SK-N-SH treated with all-trans-retinoic acid at 6 μM for 48 hours (cell line): ENCODE results near the gene ASF1B.

Experiments
- ATAC-seq: fragments of 200-7000 bp; cut with Tn5 transposase; 3 replicates; pipeline ENCODE4 v1.9.1; 2020; ENCODE audit warnings: mild to moderate bottlenecking, moderate library complexity
- ARNTL ChIP-seq: fragments of 450-650 bp; formaldehyde crosslinking; IDR thresholded peaks from 2 replicates; pipeline ENCODE4 v1.5.0; 2020; ENCODE audit warnings: low read depth, mild to moderate bottlenecking, moderate library complexity, borderline replicate concordance
- BACH2 ChIP-seq: fragments of 250-450 bp; sonication (Bioruptor Pico); IDR thresholded peaks from 2 replicates; pipeline ENCODE4 v1.9.0; 2021; ENCODE audit warnings: mild to moderate bottlenecking, borderline replicate concordance
- CSDC2 ChIP-seq: fragments of 250-450 bp; sonication (Bioruptor Pico); IDR thresholded peaks from 2 replicates; pipeline ENCODE4 v1.5.0; 2020; ENCODE audit warnings: mild to moderate bottlenecking, moderate library complexity
- ESRRG ChIP-seq: fragments of 250-450 bp; sonication (Bioruptor Pico); IDR thresholded peaks from 2 replicates; pipeline ENCODE4 v1.6.1; 2021; ENCODE audit warnings: mild to moderate bottlenecking
- GLIS3 ChIP-seq: fragments of 250-450 bp; sonication (Bioruptor Pico); IDR thresholded peaks from 2 replicates; pipeline ENCODE4 v1.5.0; 2020; ENCODE audit warnings: mild to moderate bottlenecking, moderate library complexity
- ISL1 ChIP-seq: fragments of 250-450 bp; sonication (Bioruptor Pico); IDR thresholded peaks from 2 replicates; pipeline ENCODE4 v2.1.2; 2022; ENCODE audit warnings: mild to moderate bottlenecking, moderate library complexity
- OSR1 ChIP-seq: fragments of 250-450 bp; sonication (Bioruptor Pico); IDR thresholded peaks from 2 replicates; pipeline ENCODE4 v1.8.0; 2022; ENCODE audit warnings: moderate library complexity, mild to moderate bottlenecking, inconsistent platforms
- PPARA ChIP-seq: fragments of 250-450 bp; sonication (Bioruptor Pico); IDR thresholded peaks from 2 replicates; pipeline ENCODE4 v1.5.0; 2020; ENCODE audit warnings: mild to moderate bottlenecking, borderline replicate concordance
- RARB ChIP-seq: fragments of 250-450 bp; sonication (Bioruptor Pico); IDR thresholded peaks from 2 replicates; pipeline ENCODE4 v1.8.0; 2021; ENCODE audit warnings: mild to moderate bottlenecking, moderate library complexity
- SNAI2 ChIP-seq: fragments of 250-450 bp; sonication (Bioruptor Pico); IDR thresholded peaks from 2 replicates; pipeline ENCODE4 v1.5.0; 2020; ENCODE audit warnings: mild to moderate bottlenecking, moderate library complexity
- TCF4 ChIP-seq: fragments of 250-450 bp; sonication (Bioruptor Pico); IDR thresholded peaks from 2 replicates; pipeline ENCODE4 v1.8.0; 2021; ENCODE audit warnings: mild to moderate bottlenecking, moderate library complexity, borderline replicate concordance
- TOX ChIP-seq: fragments of 250-450 bp; sonication (Bioruptor Pico); IDR thresholded peaks from 2 replicates; pipeline ENCODE4 v1.8.0; 2021; ENCODE audit warnings: mild to moderate bottlenecking, moderate library complexity, borderline replicate concordance
- ZC3H10 ChIP-seq: fragments of 250-450 bp; sonication (Bioruptor Pico); IDR thresholded peaks from 2 replicates; pipeline ENCODE4 v1.5.1; 2021; ENCODE audit warnings: mild to moderate bottlenecking, moderate library complexity
- ZFP3 ChIP-seq: fragments of 250-450 bp; sonication (Bioruptor Pico); IDR thresholded peaks from 2 replicates; pipeline ENCODE4 v1.5.0; 2020; ENCODE audit warnings: mild to moderate bottlenecking, moderate library complexity
- ZFP30 ChIP-seq: fragments of 450-650 bp; formaldehyde crosslinking; IDR thresholded peaks from 2 replicates; pipeline ENCODE4 v1.5.0; 2022; ENCODE audit warnings: mild to moderate bottlenecking, moderate library complexity
- ZNF565 ChIP-seq: fragments of 450-650 bp; formaldehyde crosslinking; conservative IDR thresholded peaks from 2 replicates; pipeline ENCODE4 v1.5.0; 2020; ENCODE audit warnings: low read depth, mild to moderate bottlenecking, moderate library complexity
- ZNF70 ChIP-seq: fragments of 450-650 bp; formaldehyde crosslinking; IDR thresholded peaks from 2 replicates; pipeline ENCODE4 v1.5.0; 2020; ENCODE audit warnings: mild to moderate bottlenecking, moderate library complexity
- TF ChIP-seq, protein P1 (sequence below): fragments of 250-450 bp; sonication (Bioruptor Pico); IDR thresholded peaks from 2 replicates; pipeline ENCODE4 v1.5.1; 2020; ENCODE audit warnings: low read depth, mild to moderate bottlenecking, moderate library complexity
- TF ChIP-seq, protein P2 (sequence below): fragments of 250-450 bp; sonication (Bioruptor Pico); IDR thresholded peaks from 2 replicates; pipeline ENCODE4 v1.8.0; 2021; ENCODE audit warnings: low read depth, mild to moderate bottlenecking, moderate library complexity, borderline replicate concordance
- TF ChIP-seq, protein P3 (sequence below): fragments of 250-450 bp; sonication (Bioruptor Pico); IDR thresholded peaks from 2 replicates; pipeline ENCODE4 v1.5.1; 2021; ENCODE audit warnings: mild to moderate bottlenecking, moderate library complexity
- TF ChIP-seq, protein P4 (sequence below): fragments of 250-450 bp; sonication (Bioruptor Pico); IDR thresholded peaks from 2 replicates; pipeline ENCODE4 v1.8.0; 2020; ENCODE audit warnings: mild to moderate bottlenecking, moderate library complexity, borderline replicate concordance

The ASF1B gene

DNA sequence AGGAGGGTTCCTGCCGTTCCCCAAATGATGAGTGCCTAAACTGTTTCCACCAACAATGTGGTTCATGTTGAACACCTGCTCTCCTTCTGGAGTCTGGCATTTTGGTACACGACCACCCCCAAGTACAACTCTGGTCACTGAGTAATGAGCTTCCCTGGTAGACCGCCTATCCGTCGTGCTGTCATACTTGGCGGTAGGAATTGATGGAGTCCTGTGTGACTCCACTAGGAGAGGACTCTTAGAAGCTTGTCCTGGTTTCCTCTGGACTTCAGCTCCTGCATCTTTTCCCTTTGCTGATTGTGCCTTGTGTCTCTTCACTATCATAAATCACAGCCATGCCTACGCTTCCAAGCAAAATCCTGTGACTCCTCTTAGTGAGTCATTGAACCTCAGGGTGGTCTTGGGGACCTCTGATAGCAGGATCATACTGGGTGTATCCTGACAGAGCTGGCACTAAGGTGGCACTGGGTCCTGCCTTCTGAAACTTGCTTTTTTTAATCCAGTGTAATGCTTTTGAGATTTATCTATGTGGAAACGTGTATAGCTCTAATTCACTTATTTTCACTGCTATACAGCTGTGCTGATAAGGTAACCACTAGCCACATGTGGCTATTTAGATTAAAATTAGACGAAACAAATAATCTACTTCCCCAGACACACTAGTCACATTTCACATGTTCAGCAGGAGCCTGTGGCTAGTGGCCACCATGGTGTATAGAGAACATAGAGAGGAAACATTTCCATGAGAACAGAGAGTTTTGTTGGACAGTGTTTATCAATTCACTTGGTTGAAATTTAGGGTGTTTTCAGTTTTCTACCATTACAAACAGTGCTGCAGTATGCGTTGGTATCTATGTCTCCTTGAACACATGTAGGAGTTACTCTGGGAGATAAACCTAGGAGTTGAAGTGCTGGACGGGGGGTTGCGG is 6.1 kb upstream of the ASF1B start:
- no peak for ATAC-seq
- TF ChIP-seq BACH2 (CRISPR knock-in tag) (no peak), OSR1 (CRISPR knock-in tag) (no peak), ZC3H10 (CRISPR knock-in tag) (no peak), ZNF565 (CRISPR knock-in tag) (no peak)
- TF ChIP-seq, protein P1, sequence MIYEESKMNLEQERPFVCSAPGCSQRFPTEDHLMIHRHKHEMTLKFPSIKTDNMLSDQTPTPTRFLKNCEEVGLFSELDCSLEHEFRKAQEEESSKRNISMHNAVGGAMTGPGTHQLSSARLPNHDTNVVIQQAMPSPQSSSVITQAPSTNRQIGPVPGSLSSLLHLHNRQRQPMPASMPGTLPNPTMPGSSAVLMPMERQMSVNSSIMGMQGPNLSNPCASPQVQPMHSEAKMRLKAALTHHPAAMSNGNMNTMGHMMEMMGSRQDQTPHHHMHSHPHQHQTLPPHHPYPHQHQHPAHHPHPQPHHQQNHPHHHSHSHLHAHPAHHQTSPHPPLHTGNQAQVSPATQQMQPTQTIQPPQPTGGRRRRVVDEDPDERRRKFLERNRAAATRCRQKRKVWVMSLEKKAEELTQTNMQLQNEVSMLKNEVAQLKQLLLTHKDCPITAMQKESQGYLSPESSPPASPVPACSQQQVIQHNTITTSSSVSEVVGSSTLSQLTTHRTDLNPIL (CRISPR knock-in tag) = no peak

DNA sequence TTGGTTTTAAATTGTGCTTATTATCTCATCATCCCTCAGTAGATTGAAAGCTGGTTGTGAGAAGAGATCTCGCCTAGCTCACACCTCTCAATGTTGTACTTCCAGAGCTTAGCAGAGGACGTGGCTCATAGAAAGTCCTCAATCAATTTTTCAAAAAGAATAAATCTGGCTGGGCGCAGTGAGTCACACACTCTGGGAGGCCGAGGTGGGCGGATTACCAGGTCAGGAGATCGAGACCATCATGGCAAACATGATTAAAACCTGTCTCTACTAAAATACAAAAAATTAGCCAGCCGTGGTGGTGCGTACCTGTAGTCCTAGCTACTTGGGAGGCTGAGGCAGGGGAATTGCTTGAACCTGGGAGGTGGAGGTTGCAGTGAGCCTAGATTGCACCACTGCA is 4.7 kb upstream of the ASF1B start:
- TF ChIP-seq CSDC2 (CRISPR knock-in tag) (no peak), GLIS3 (no peak), PPARA (CRISPR knock-in tag) (no peak), ARNTL (CRISPR knock-in tag) (no peak), ZFP30 (CRISPR knock-in tag) (no peak), BACH2 (CRISPR knock-in tag) (no peak), ESRRG (CRISPR knock-in tag) (no peak), TCF4 (CRISPR knock-in tag) (no peak), ZFP3 (CRISPR knock-in tag) (no peak), ZNF70 (no peak), ISL1 (CRISPR knock-in tag) (no peak), SNAI2 (CRISPR knock-in tag) (no peak), ZC3H10 (CRISPR knock-in tag) (no peak), RARB (CRISPR knock-in tag) (no peak), TOX (CRISPR knock-in tag) (no peak), ZNF565 (CRISPR knock-in tag) (no peak), OSR1 (CRISPR knock-in tag) (no peak)
- TF ChIP-seq, protein P2, sequence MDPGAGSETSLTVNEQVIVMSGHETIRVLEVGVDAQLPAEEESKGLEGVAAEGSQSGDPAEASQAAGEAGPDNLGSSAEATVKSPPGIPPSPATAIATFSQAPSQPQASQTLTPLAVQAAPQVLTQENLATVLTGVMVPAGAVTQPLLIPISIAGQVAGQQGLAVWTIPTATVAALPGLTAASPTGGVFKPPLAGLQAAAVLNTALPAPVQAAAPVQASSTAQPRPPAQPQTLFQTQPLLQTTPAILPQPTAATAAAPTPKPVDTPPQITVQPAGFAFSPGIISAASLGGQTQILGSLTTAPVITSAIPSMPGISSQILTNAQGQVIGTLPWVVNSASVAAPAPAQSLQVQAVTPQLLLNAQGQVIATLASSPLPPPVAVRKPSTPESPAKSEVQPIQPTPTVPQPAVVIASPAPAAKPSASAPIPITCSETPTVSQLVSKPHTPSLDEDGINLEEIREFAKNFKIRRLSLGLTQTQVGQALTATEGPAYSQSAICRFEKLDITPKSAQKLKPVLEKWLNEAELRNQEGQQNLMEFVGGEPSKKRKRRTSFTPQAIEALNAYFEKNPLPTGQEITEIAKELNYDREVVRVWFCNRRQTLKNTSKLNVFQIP (CRISPR knock-in tag) = no peak
- TF ChIP-seq, protein P3, sequence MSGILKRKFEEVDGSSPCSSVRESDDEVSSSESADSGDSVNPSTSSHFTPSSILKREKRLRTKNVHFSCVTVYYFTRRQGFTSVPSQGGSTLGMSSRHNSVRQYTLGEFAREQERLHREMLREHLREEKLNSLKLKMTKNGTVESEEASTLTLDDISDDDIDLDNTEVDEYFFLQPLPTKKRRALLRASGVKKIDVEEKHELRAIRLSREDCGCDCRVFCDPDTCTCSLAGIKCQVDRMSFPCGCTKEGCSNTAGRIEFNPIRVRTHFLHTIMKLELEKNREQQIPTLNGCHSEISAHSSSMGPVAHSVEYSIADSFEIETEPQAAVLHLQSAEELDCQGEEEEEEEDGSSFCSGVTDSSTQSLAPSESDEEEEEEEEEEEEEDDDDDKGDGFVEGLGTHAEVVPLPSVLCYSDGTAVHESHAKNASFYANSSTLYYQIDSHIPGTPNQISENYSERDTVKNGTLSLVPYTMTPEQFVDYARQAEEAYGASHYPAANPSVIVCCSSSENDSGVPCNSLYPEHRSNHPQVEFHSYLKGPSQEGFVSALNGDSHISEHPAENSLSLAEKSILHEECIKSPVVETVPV (CRISPR knock-in tag) = no peak
- TF ChIP-seq, protein P4, sequence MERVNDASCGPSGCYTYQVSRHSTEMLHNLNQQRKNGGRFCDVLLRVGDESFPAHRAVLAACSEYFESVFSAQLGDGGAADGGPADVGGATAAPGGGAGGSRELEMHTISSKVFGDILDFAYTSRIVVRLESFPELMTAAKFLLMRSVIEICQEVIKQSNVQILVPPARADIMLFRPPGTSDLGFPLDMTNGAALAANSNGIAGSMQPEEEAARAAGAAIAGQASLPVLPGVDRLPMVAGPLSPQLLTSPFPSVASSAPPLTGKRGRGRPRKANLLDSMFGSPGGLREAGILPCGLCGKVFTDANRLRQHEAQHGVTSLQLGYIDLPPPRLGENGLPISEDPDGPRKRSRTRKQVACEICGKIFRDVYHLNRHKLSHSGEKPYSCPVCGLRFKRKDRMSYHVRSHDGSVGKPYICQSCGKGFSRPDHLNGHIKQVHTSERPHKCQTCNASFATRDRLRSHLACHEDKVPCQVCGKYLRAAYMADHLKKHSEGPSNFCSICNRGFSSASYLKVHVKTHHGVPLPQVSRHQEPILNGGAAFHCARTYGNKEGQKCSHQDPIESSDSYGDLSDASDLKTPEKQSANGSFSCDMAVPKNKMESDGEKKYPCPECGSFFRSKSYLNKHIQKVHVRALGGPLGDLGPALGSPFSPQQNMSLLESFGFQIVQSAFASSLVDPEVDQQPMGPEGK (CRISPR knock-in tag) = no peak
- ATAC-seq = no peak

DNA sequence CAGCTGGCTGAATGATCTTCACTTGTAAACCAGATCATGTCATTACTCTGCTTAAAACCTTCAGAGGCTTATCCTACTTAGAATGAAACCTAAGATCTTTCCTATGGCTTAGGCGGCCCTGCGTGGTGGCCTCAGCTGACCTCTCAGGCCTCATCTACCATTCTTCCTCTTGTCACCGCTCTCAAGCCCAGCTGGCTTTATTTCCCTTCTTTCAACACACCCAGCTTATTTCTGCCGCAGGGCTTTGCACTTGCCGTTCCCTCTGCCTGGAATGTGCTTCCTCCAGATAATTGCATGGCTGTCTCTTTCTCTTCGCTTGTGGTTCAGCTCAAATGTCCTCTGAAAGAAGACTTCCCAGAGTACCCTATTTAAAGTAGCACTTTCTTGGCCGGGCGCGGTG is 3.6 kb upstream of the ASF1B start:
- TF ChIP-seq GLIS3 (no peak), ZNF70 (no peak), PPARA (CRISPR knock-in tag) (no peak), OSR1 (CRISPR knock-in tag) (no peak), RARB (CRISPR knock-in tag) (no peak), ZFP30 (CRISPR knock-in tag) (no peak)
- ATAC-seq = no peak

DNA sequence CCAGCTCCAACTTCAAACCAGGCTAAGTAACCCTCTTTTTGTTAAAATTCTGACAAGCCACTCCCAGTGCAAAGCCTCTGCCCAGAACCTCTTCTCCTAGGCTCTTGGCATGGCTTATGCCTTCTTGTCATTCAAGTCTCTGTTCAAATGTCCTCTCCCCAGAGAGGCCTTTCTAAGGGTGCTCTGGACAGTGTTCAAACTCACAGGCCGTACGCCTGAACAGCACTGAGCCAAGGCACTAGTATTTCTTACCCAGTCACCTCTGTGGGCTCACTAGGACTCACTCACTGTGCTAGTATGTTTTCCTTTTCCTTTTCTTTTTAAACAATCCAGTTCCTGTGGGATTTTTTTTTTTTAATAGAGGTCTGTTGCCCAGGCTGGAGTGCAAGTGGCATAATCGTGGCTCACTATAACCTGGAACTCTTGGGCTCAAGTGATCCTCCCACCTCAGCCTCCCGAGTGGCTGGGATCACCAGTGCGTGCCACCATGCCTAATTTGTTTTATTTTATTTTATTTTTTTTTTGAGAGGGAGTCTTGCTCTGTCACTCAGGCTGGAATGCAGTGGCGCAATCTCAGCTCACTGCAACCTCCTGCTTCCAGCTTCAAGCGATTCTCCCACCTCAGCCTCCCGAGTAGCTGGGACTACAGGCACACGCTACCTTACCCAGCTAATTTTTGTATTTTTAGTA is 2.3 kb upstream of the ASF1B start:
- no peak for TF ChIP-seq CSDC2 (CRISPR knock-in tag)
- TF ChIP-seq ESRRG (CRISPR knock-in tag) = no peak
- no peak for TF ChIP-seq ZFP3 (CRISPR knock-in tag)
- ATAC-seq = no peak
